PC-9 (cell line): ENCODE measurements around the gene ABHD17A.

Source experiments
- CTCF ChIP-seq: fragments of 200-600 bp; sonication (generic); conservative IDR thresholded peaks from 2 replicates; pipeline ENCODE4 v1.6.1; 2017; ENCODE audit warnings: mixed run types, antibody characterized with exemption, mild to moderate bottlenecking, moderate library complexity
- EZH2 ChIP-seq: fragments of 200-600 bp; sonication (generic); IDR thresholded peaks from 2 replicates; pipeline ENCODE4 v1.8.0; 2017; ENCODE audit warnings: antibody characterized with exemption, low read depth

GRCh38 chr19:1843646-1844394 lies 41.5 kb downstream of the ABHD17A start:
- TF ChIP-seq EZH2 (no peak), CTCF (no peak)
